ENCODE measurements around the gene NXNL1.

Gene NXNL1

GRCh38 chr19:17419621-17420474, 40.9 kb downstream of the NXNL1 start, which contains the start of gene MVB12A:
Gene MVB12A, plus strand, starts transcription at chr19:17420047. Its CDS starts 89 bp downstream, at chr19:17420136.
- peaks cover 3% of the 10 kb centered on the region; the same call in 1 of the 2 replicates for H3K4me1 ChIP-seq (ENCODE audit: low read length)
- peaks cover 14% of the 10 kb centered on the region for H3F3A ChIP-seq (ENCODE audit: insufficient read depth, low read length)
- H3K27me3 ChIP-seq (replicated peaks; ENCODE audit: insufficient read depth, low read length) = no peaks in the 10 kb centered on the region
- H3K9me3 ChIP-seq (replicated peaks; ENCODE audit: insufficient read depth, low read length) = no peaks in the 10 kb centered on the region
- peak within 1 kb of the TSS; percentile 99 for H2AFZ ChIP-seq (ENCODE audit: low read length)
- DNase-seq = peak; percentile 99
- H3K79me2 ChIP-seq (ENCODE audit: low read length) = no peaks in the 10 kb centered on the region
- no peaks in the 10 kb centered on the region for H3K9me2 ChIP-seq (replicated peaks; ENCODE audit: insufficient read depth, low read length)
- peak within 1 kb of the TSS; percentile 54; the same call in 1 of the 2 replicates for H3K9ac ChIP-seq (ENCODE audit: low read length)
- peak within 1 kb of the TSS; percentile 93 for H3K4me2 ChIP-seq (ENCODE audit: low read depth, low read length)
- H3K4me3 ChIP-seq (ENCODE audit: low read length) = peak within 1 kb of the TSS; percentile 77
- TF ChIP-seq EZH2 (optimal IDR thresholded peaks at IDR 0.05; ENCODE audit: low read depth, low read length) = no peak
- peak within 1 kb of the TSS; percentile 49; the same call in 1 of the 2 replicates for H3K27ac ChIP-seq (ENCODE audit: low read length)
- H4K20me1 ChIP-seq (ENCODE audit: insufficient read depth, low read length) = no peaks in the 10 kb centered on the region
- H3K36me3 ChIP-seq (replicated peaks; ENCODE audit: insufficient read depth, low read length) = no peaks in the 10 kb centered on the region

- Histone ChIP-seq H2AFZ (ENCODE audit: low read length) (peak overlapping the region; percentile 88), H3K4me2 (ENCODE audit: low read depth, low read length) (peak overlapping the region; percentile 86), H3K9me2 (replicated peaks; ENCODE audit: insufficient read depth, low read length) (no peaks in the 10 kb centered on the region), H4K20me1 (ENCODE audit: insufficient read depth, low read length) (no peaks in the 10 kb centered on the region), H3K36me3 (replicated peaks; ENCODE audit: insufficient read depth, low read length) (no peaks in the 10 kb centered on the region), H3K9me3 (replicated peaks; ENCODE audit: insufficient read depth, low read length) (no peaks in the 10 kb centered on the region), H3F3A (ENCODE audit: insufficient read depth, low read length) (peaks cover 14% of the 10 kb centered on the region), H3K4me3 (ENCODE audit: low read length) (peak overlapping the region; percentile 77), H3K4me1 (ENCODE audit: low read length) (peaks cover 3% of the 10 kb centered on the region; the same call in 1 of the 2 replicates), H3K27me3 (replicated peaks; ENCODE audit: insufficient read depth, low read length) (no peaks in the 10 kb centered on the region), H3K79me2 (ENCODE audit: low read length) (no peaks in the 10 kb centered on the region), H3K9ac (ENCODE audit: low read length) (peak overlapping the region; percentile 54; the same call in 1 of the 2 replicates), H3K27ac (ENCODE audit: low read length) (peak overlapping the region; percentile 49; the same call in 1 of the 2 replicates)
- no peak for DNase-seq
- no peak for TF ChIP-seq CTCF (IDR thresholded peaks at IDR 0.05; ENCODE audit: low read length)
- no peak for TF ChIP-seq EZH2 (optimal IDR thresholded peaks at IDR 0.05; ENCODE audit: low read depth, low read length)
- TF ChIP-seq EZH2phosphoT487 (IDR thresholded peaks at IDR 0.05; ENCODE audit: low read length) = no peak
Observed at GRCh38 chr19:17419154-17419620, 41.5 kb downstream of the NXNL1 start.

- Histone ChIP-seq H3K36me3 (replicated peaks; ENCODE audit: insufficient read depth, low read length) (no peaks in the 10 kb centered on the region), H3K9me3 (replicated peaks; ENCODE audit: insufficient read depth, low read length) (no peaks in the 10 kb centered on the region), H3F3A (ENCODE audit: insufficient read depth, low read length) (peaks cover 14% of the 10 kb centered on the region), H3K27me3 (replicated peaks; ENCODE audit: insufficient read depth, low read length) (no peaks in the 10 kb centered on the region), H3K4me2 (ENCODE audit: low read depth, low read length) (peak overlapping the region; percentile 86; the same call in 1 of the 2 replicates), H4K20me1 (ENCODE audit: insufficient read depth, low read length) (no peaks in the 10 kb centered on the region), H3K9me2 (replicated peaks; ENCODE audit: insufficient read depth, low read length) (no peaks in the 10 kb centered on the region), H3K9ac (ENCODE audit: low read length) (no peak overlapping the region), H2AFZ (ENCODE audit: low read length) (no peak overlapping the region), H3K27ac (ENCODE audit: low read length) (no peak overlapping the region), H3K4me3 (ENCODE audit: low read length) (no peak overlapping the region), H3K4me1 (ENCODE audit: low read length) (peaks cover 3% of the 10 kb centered on the region; the same call in 1 of the 2 replicates), H3K79me2 (ENCODE audit: low read length) (no peaks in the 10 kb centered on the region)
- DNase-seq = no peak
- TF ChIP-seq EZH2 (optimal IDR thresholded peaks at IDR 0.05; ENCODE audit: low read depth, low read length) (no peak), EZH2phosphoT487 (IDR thresholded peaks at IDR 0.05; ENCODE audit: low read length) (no peak), CTCF (IDR thresholded peaks at IDR 0.05; ENCODE audit: low read length) (no peak)
Observed at GRCh38 chr19:17418710-17419109, 42.0 kb downstream of the NXNL1 start.

All from MM.1S (cell line).